C1 segment of cervical spinal cord (tissue), 14 donors: ENCODE results near the gene KCNK18.
A peak's percentile ranks its signal among the peaks of the same experiment; 100 is the strongest.
"Not testable (repeated sequence)": the region's sequence is repeated elsewhere in the genome, so short reads cannot be mapped to it uniquely, and the experiment has no call there.

ENCODE experiments used
- DNase-seq, 14 donors: peaks; one replicate each; lab custom pipeline; 2025; lab: John Stamatoyannopoulos, UW

KCNK18 gene

DNA sequence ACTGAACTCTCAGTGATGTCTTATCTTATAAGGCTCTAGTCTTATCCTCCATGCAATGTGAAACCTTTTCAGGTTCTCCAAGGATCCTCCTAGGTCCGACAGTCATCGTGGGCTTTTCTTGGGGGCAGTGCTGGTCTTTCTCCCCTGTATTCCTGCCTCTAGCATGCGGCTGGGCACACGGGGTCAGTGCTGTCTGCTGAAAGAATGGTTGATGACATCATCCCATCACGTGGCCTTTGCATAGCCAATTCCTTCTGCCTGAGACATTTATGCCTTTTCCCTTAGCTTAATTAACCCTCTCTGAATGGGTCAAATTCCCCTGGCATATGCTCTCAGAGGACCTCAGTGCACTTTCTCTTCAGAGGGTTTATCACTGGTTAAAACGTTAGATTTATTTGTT is 27.0 kb upstream of the KCNK18 start:
- no peak for DNase-seq

DNA sequence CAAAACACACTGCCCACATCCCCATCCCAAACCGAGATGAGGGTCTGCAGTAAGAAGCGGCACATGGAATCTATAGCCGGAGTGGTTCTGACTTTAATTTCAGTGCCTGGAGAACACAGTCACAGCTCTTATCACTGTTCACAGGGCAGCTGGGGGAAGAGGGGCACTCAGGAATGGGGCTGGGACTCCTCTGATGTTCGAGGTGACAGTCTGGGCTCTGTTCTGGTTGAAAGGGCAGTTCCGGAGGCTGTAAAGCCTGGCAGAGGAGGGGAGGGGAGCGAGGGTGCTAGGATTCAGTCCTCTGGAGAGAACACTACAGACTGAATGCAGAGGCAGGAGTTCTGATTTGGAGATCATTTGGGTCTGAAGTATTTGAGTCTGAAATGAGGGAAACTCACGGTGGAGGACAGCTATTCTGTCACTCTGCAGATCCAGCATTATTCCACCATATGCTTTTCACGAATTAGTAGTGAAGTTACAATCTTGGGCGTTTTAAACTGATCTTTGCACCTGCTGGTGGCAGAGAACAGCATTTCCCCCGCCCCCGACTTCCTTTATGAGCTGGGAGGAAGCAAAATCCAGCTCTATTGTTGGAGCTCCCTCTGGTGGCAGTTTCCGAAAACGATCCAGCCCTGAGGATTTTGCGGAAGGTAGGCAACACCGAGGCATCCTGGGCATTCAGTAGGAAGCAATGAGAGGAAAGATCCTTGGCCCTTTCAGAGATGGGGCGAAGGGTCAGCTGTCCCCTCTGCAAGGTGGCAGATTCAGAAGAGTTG is 22.7 kb upstream of the KCNK18 start:
- DNase-seq = peak in 13 of 14 donors; percentile 7 to 79 (median 62)

DNA sequence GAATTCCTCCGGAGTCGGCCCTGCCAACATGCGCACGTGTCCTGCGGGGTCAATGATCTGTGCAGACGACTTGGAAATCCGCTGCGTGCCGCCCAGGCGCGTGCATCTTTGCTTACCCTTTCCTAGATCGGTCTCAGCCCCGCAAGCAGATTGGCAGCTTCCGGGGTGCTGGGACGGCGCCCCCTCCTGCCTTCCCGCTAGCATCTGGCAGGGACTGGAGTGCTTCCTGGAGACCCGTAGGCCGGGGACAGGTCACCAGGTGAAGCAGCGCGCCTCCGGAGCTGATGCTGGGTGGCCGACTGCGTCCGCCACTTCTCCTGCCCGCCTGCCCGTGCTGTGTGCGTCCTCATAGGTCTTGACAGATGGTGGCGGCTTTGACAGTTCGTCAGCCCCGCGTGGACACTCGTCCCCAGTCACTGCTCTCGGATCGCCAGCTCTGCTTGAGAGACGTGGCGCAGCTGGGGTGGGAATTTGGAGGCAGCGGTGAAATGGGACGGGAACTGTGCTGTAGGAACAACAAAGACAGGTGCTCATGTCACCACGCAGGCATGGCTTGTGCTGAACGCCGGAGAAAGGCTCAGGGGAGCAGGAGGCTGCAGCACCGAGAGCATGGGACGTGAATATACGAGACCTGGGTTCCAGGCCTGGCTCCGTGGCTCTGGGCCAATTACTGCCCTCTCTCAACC is 21.9 kb upstream of the KCNK18 start:
- peak in 10 of 14 donors; percentile 7 to 60 (median 53) for DNase-seq

DNA sequence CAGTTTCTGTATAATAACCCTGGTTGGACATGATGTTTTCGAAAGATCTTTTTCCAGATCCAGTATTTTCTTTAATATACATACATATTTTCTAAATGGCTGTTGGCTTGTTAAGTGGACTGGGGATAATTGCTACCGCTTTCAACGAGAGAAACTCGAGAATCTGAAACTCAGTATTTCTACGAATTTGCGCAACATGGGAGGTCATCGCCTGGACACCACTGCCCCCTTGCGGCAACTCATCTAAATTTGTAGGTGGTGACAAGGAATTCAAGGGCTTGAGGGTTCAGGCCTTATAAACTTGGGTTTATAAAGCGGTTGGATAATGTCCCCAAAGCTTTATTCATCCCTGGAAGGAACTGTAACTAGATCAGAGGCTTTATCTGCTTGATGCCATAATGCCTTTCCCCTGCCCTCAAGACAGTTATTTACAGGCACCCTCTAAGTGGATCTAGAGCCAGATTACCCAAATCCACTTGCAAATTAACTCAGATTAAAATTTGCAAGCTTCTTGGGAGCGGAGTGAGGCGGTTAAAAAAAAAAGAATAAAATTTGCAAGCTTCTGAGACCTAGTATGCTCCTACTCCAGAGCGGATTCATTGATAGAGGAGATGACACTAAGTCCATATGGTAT is 21.3 kb upstream of the KCNK18 start:
- DNase-seq = peak in 12 of 14 donors; percentile 14 to 63 (median 55)

DNA sequence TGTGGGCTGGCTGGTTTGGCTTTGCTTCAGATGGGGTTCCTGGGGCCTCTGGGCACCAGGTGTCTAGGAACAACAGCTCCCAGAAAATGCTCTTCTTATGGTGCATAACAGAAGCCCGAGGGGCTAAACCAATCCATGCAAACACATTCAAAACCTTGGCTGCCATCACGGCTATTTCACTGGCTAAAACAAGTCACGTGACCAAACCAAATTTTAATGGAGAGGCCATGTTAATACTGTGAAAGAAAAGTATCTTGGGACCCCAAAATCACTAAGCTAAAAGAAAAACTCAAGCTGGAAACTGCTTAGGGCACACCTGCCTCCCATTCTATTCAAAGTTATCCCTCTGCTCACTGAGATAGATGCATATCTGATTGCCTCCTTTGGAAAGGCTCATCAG is 19.1 kb upstream of the KCNK18 start:
- DNase-seq = no peak

DNA sequence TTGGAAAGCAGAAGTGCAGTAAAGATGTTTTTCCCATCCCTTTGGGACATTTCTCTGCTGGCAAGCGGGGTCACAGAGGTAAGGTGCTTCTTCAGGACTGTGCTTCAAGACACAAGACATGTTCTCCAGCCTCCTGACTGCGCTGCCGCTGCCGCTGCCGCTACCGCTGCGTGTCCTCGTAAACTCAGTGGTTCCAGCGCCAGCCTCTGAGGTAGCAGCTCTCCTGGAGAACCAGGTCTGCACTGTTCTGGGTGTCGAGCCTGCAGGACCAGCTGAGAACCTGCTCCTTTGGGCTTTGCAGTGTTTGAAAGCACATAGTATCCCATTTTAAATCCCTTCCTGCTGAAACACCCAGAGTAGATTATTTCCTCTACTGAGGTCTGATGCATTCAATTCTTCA is 13.0 kb upstream of the KCNK18 start:
- no peak for DNase-seq

DNA sequence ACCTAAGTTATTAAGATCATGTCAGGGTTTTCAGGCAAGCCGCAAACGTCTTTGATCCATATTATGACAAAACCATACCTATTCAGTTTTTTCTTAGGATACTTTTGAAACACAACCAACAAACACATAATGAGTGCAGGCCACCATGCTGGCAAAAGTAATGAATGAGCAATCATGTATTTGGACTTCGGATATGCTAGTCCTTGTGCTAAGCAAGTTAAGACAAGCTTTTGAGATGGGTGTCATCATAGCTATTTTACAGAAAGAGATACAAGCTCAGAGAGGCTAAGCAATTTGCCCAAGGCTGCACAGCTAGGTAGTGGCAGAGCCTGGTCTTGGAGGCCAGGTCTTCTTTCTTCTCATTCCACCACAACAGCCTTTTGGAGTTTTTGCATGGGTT is 12.5 kb upstream of the KCNK18 start:
- DNase-seq = no peak

DNA sequence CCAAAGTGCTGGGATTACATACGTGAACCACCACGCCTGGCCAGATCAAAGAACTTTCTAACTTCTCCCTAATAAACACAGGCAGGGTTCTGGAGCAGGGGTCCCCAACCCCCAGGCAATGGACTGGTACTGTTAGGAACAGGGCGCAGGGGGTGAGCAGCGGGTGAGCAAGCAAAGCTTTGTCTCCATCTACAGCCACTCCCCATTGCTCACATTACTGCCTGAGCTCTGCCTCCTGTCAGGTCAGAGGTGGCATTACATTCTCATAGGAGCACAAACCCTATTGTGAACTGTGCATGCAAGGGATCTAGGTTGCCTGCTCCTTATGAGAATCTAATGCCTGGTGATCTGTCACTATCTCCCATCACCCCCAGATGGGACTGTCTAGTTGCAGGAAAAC is 11.5 kb upstream of the KCNK18 start:
- DNase-seq = not testable (repeated sequence)

DNA sequence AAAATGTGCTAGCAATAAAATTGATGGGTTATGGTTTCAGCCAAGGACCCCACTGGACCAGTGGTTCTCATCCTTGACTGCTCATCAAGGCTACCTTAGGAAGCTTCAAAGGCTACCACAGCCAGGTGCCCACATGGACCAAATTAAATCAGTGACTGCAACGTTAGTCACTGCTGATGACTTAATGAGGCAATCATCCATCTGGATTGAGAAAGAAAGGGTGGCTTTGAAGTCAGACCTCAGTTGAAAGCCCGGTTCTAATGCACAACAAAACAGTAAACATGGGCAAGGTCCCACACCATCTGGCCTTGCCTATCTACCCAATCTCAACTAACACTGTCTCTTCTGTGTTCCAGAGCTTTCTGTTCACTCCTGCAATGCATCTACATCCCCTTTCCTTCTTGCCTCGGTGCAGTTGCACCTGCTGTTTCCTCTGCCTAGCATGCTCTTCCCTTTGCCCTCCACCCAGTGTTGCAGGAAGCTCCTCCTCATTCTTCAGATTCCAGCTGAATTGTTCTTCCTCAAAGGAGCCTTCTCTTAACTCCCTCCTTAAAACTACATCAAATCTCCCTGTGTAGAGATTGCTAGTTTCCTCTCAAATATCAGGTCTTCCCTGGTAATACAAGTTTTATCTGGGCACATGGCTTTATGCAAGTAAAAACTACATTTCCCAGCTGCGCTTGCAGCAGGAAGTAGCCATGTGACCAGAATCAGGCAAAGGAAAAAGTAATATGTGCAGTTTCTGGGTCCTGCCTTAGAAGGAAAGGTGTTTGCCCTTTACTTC is 10.3 kb upstream of the KCNK18 start:
- no peak for DNase-seq

DNA sequence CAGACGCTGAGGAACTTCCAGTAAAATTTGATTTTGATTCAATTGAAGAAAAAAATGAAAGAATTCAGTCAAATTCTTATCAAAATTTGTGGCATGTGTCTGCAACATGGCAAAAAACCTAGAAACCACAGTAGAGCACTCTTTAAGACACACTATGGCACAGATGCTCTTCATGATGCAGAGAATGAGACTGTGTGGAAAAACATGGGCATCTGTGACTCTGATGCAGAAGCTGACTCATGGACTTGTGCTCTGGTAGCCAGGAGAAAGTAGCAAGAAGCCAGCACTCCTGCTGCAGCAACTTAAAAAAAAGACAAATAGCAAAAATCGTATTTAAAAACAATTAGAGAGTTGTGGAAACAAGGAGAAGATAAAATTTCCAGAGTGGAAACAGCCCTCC is 8.9 kb upstream of the KCNK18 start:
- DNase-seq = no peak

DNA sequence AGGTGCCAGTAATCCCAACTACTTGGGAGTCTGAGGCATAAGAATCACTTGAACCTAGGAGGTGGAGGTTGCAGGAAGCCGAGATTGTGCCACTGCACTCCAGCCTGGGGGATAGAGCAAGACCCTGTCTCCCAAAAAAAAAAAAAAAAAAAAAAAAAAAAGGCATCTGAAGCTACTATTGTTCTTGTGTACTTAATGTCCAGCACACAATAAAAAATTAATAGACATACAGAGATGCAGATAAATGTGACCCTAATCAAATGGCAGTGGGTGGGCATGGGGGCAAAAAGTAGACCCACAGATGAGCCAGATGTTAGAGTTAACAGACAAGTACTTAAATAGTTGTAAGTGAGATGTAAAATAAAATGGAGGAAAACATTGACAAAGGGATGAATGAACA is 7.7 kb upstream of the KCNK18 start:
- DNase-seq = no peak

DNA sequence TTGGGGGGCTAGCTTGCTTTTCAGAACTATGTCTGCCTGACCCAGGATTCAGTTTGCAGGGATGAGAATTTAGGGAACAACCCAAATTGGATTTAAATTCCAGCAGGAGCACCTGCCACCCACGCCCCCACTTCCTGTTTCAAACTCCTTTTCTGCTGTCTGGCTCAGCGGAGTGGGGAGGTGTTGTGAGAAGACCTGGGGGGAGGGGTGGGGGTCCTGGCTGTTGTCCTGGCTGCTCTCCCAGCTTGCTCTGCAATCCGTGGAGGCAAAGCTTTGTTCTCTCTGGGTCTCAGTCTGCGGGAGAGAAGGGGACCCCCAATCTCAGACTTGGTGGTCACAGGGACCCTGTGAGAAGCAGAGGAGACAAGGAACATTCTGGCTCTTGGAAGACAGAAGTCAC is 799 bp downstream of the KCNK18 start:
- no peak for DNase-seq

DNA sequence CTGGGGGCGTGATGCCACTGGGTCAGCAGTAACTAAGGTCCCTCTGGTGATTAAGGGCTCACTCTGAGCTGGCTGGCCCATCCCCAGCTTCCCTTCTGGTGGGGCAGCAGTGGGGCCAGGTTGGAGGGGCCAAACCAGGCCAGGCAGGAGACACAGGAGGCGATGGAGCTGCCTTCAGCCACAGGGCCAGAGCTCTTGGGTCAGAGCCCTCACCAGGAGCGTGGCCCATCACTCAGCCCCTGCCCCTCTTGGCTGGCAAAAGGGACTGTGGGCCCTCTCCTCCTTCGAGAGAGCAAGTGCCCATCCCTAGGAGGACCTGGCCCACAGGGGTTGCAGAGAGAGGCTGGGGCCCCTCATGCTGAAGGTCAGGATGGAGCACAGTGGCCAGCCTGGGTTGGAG is 4.5 kb downstream of the KCNK18 start:
- no peak for DNase-seq

DNA sequence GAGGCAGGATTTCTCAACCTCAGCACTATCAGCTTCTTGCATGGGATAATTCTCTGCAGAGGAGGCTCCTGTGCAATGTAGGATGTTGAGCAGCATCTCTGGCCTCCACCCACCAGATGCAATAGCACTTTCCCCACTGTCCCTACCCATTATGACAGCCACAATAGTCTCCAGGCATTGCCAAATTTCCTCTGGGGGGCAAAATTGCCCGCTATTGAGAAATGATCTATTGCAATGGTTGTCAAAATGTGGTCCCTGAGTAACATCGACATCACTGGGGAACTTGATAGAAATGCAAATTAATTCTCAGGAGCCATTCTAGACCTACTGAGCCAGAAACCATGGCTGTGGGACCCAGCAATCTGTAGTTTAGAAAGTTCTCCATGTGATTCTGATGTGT is 7.0 kb downstream of the KCNK18 start:
- no peak for DNase-seq

DNA sequence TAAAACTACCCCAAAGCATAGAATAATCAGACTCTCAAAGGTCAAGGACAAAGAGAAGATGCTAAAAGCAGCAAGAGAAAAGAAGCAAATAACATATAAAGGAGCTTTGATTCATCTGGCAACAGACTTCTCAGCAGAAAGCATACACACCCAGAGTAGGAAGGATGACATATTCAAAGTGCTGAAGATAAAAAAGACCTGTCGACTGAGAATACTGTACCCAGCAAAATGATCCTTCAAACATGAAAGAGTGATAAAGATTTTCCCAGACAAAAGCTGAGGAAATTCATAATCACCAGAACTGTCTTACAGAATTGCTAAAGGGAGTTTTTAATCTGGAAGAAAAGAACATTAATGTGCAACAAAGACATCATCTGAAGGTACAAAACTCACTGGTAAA is 14.9 kb downstream of the KCNK18 start:
- no peak for DNase-seq

DNA sequence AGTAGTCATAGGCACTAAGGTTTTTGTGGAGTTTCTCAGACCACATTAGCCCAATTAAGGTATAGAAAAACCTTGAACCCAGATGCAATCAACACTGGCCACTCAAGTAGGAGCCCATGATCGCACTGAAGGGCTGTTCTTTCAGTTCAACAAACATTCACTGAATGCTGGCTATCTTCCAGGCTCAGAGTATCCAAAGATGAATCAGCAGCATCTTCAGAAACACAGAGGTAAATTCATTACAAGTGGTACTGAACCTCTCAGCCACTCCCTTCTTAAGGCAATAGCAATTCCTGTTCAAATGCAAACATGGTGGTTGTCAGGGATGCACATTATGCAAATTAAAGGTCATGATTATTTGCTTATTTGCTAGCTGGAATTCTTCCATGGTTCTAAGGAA is 17.1 kb downstream of the KCNK18 start:
- DNase-seq = no peak

DNA sequence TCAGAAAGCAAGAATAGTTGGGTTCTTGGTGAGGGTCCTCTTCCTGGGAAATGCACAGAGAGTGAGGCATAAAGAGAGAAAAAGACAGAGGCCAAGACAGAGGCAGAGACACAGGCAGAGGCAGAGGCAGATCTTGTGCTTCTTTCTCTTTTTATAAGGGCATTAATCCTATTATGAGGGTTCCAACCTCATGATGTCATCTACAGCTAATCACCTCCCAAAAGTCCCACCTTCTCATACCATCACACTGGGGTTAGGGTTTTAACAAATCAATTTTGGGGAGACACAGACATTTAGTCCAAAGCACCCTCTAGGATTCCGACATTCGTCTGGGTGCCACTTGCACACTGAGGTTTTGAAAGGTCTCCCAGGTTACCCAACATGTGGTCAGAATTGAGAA is 17.8 kb downstream of the KCNK18 start:
- no peak for DNase-seq

DNA sequence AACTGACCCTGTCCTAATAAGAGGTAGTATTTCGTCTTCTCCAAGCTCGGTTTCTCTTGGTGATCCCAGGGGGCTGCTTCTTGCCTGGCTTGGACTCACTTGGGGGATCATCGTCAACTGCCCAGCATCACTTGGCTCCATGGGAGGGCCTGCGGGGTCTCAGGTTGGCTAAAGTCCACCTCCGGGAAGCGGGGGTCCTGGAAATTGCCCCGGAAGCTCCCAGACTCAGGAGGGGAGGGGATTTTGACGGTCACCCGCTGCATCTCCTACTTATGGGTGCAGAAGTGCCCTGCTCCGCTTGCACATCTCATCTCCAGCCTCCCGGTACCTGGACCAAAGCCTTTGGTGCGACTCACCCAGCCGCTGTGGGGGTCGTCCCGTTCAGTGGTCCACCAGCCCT is 18.7 kb downstream of the KCNK18 start:
- DNase-seq = no peak

DNA sequence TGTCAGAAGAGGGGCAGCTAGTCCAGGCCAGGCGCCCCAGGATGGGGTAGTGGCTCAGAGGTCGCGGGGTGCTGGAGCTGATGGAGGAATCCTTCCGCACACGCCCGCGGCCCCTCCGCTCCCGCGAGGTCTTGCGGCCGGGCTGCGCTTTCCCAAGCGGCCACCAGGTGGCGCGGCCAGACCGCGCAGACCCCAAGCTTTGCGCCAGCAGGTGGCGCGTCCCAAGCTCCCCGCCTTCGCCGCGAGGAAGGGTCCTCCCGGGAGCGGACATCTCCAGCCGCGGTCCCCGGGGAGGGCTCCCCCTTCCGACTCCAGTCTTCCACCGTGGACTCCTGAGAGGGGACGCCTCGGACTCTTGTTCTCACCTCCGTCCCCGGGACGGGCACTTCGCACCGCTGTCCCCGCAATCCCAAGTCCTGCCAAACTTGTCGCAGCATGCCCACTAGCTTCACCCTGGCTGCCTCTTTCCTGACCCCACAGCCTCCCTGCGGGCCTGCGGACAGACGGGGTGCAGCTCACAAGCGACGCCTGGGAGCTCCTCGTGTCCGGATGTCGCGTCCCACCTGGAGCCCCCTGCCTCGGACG is 19.4 kb downstream of the KCNK18 start:
- DNase-seq = peak in 10 of 14 donors; percentile 2 to 72 (median 18)

DNA sequence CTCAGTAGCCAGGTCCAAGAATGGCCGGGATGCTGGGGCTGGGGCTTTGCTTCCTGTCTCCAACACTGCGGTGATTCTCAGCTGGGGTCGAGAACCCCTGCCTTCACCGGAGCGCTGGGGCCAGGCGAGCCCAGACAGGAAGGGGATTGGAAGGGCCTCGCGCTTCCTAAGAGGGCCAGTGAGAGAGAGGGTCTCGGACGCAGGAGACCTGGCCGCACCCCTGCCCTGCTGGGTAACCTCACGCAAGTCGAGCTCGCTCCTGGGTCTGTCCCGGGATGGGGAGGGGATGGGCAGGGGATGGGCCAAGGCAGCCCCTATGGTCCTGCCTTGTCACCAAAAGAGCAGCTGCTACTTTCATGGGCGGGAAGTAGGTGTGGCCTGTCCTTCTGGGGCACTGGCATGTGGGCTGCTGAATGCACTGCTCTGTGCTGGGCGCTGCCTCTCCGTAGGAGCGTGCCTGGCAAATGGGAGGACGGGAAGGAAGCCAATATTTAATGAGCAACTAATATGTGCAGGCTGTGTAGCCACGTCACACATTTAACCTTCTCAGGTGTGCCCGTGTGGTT is 20.0 kb downstream of the KCNK18 start:
- no peak for DNase-seq

DNA sequence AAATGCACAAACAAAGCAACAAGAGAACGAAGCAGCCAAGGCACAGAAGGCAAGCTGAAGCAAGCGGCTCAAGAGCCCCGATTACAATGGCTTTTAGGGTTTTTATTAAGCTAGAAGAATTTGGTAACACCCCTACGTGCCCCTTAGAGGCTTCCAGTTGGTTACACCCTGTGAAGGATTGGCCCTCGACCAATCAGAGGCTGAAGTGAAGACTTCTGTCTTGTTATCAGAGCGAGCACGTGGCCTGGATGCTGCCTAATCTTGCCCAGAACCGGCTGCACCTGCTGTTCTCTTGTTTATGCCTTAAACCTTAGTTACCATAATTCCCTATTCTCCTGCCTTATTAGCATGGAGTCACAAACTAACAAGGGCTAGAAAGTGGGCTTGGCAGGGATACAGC is 21.4 kb downstream of the KCNK18 start:
- DNase-seq = no peak
